H7 (cell line): ENCODE data around the gene DENND1A. TPM values are rescaled to one million over a fixed set of nuclear protein-coding genes. Genes with fewer than 3 reads are reported as not detected.
"Not testable (repeated sequence)": the region's sequence is repeated elsewhere in the genome, so short reads cannot be mapped to it uniquely, and the experiment has no call there.

Source experiments
- DNase-seq: peaks from one replicate; pipeline ENCODE4 v3.0.0; 2012
- H3K27me3 ChIP-seq: 2 replicates; pipeline ENCODE4 v1.6.0; 2011; ENCODE audit warnings: mild to moderate bottlenecking, low read length; ENCODE audit not compliant: control insufficient read depth, insufficient read depth
- H3K36me3 ChIP-seq: replicated peaks from 2 replicates; pipeline ENCODE4 v1.5.1; 2011; ENCODE audit warnings: low read length; ENCODE audit not compliant: control insufficient read depth, insufficient read depth
- H3K4me3 ChIP-seq: 2 replicates; pipeline ENCODE4 v1.5.1; 2011; ENCODE audit warnings: low read depth, mild to moderate bottlenecking, control low read depth, low read length, moderate library complexity; ENCODE audit not compliant: insufficient read depth
- total RNA-seq: library from RNA; depleted of rRNA; stranded (reverse); fragments of >200 nt; shearing (Covaris generic); gene quantifications from 2 replicates; pipeline ENCODE4 v1.2.3, GENCODE V29; 2014

The DENND1A gene
- total RNA-seq, 1 experiment from 2014 or later, result 10.9 TPM

DNA sequence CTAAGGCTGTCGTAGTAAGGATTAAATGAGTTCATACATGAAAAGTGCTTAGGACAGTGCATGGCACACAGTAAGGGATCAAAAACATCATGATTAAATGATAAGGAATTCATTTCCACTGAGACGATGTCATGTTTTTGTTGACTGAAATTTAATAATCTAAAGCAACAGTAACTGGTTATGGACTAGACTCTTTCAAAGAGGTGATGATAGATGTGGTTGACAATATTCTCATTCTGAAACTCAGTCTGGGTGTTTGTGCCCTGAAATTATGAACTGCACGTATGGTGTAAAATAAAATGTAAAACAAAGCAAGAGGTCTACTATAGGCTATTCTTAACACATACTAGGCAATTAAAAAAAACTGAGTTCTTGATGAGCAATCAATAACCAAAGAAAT is 280.0 kb downstream of the DENND1A start:
- DNase-seq, result no peak
- H3K4me3 ChIP-seq, result no peak overlapping the region
- H3K27me3 ChIP-seq, result no peaks in the 10 kb centered on the region
- no peaks in the 10 kb centered on the region for H3K36me3 ChIP-seq

DNA sequence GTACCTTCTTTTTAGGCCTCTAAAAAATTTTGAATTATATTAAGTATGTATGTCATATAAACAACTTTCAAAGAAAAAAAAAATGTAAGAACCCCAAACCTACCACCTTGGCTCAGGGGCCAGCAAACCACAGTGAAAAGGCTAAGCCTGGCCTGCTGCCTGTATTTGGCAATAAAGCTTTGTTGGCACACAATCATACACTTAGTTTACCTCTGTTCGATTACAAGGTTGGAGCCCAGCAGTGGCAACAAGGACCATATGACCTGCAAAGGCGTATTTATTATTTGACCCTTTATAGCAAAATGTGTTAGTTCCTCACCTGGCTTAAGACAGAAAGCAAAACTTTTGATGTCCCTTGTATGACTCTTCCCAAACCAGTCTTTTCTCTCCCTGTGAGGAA is 282.8 kb downstream of the DENND1A start:
- DNase-seq, result no peak

DNA sequence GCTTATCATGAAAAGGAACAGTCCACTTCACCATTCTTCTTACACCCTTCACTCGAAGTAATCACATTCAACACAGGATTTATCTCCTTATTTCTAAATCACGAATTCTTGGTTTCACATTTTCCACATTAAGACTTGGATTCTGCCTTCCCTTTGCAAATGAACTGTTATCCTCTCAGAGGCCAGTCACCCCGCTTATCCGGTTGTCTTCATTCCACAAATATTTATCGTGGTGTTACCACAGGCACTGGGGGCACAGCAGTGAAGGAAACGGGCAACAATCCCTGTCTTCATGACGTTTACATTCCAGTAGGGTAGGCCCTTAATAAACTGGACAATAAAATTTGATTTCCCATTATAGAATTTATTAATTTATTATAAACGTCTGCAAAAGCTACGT is 284.2 kb downstream of the DENND1A start:
- H3K27me3 ChIP-seq, result no peaks in the 10 kb centered on the region
- no peak overlapping the region for H3K4me3 ChIP-seq
- DNase-seq, result no peak
- H3K36me3 ChIP-seq, result no peaks in the 10 kb centered on the region

More for the DNA sequence above, 282.8 kb downstream of the DENND1A start:
- H3K4me3 ChIP-seq, result no peak overlapping the region
- no peaks in the 10 kb centered on the region for H3K36me3 ChIP-seq
- no peaks in the 10 kb centered on the region for H3K27me3 ChIP-seq

GRCh38 chr9:123645126-123645525 is 284.8 kb downstream of the DENND1A start:
- no peak for DNase-seq
- Histone ChIP-seq H3K27me3 (no peaks in the 10 kb centered on the region), H3K4me3 (no peak overlapping the region), H3K36me3 (no peaks in the 10 kb centered on the region)

DNA sequence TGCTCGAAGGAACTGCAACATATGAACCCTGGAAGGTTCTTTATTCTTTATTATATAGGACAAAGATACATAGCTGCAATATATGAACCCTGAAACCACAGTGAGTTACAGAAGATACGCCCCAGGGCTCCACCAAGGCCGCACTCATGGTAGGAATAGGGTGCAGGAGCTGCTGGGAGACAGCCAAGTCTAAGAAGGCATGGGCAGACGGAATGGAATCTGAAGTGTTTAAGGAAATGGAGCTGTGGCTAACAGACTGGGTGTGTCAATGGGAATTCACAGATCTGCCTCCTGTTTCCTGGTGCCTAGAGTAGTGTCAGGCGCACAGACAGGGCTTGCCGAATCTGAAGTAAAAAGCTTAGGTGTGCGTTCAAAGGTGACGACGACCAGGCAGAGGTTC is 286.4 kb downstream of the DENND1A start:
- Histone ChIP-seq H3K4me3 (no peak overlapping the region), H3K36me3 (no peaks in the 10 kb centered on the region), H3K27me3 (no peaks in the 10 kb centered on the region)
- DNase-seq, result no peak

DNA sequence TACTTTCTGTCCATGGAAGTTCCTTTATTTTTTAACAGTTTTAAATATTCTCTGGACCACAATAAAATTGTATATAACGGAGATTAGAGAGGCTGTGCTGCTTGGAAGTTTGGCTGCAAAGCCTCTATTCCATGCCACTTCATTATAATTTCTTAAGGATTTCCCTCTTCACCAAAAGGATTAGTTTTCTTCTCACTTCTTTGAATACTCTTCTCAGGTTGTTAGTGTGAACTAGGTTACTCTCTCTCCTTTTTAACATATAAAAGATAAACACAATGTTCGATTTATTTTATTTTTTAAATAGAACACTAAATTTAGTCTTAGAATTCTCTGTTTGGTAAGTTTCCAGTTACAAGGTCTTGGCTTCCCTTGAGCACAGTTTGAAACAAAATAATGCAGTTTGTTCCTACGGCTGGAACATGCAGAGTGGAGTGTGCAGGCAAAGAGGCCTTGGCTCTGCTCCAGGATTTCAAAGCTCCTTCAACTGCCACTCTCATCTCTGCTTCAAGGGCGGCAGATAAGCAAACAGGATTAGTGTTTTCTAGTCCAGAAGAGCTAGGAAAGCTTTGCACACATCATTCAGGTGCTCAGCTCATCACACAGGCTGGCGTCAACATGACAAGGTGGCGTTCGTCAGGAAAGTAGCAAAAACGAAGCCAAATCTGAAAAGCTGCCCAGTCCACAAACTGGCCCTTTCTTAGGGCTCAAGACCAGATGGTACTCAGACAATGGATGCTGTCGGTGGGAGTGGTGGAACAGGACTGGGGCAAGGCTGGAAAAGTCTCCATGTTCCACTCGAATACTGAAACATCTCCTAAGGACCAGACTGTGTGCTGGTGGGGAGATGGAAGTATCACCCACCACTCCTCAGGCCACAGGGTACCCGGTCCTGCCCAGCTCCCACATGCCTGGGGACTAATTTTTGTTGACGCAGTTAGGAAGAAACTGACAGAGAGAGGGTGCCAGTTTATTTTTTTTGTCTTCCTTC is 287.3 kb downstream of the DENND1A start:
- Histone ChIP-seq H3K36me3 (no peaks in the 10 kb centered on the region), H3K4me3 (no peak overlapping the region), H3K27me3 (no peaks in the 10 kb centered on the region)
- DNase-seq, result no peak

- no peak overlapping the region for H3K4me3 ChIP-seq
- H3K36me3 ChIP-seq, result no peaks in the 10 kb centered on the region
Measured at GRCh38 chr9:123640792-123641222, 289.1 kb downstream of the DENND1A start.

GRCh38 chr9:123639743-123640142 is 290.2 kb downstream of the DENND1A start:
- Histone ChIP-seq H3K27me3 (no peaks in the 10 kb centered on the region), H3K36me3 (no peaks in the 10 kb centered on the region), H3K4me3 (no peak overlapping the region)
- no peak for DNase-seq

More at GRCh38 chr9:123640792-123641222, 289.1 kb downstream of the DENND1A start:
- no peaks in the 10 kb centered on the region for H3K27me3 ChIP-seq
- no peak for DNase-seq

GRCh38 chr9:123637945-123638634 is 291.8 kb downstream of the DENND1A start:
- no peak overlapping the region for H3K4me3 ChIP-seq
- H3K27me3 ChIP-seq, result no peaks in the 10 kb centered on the region
- no peaks in the 10 kb centered on the region for H3K36me3 ChIP-seq
- no peak for DNase-seq

DNA sequence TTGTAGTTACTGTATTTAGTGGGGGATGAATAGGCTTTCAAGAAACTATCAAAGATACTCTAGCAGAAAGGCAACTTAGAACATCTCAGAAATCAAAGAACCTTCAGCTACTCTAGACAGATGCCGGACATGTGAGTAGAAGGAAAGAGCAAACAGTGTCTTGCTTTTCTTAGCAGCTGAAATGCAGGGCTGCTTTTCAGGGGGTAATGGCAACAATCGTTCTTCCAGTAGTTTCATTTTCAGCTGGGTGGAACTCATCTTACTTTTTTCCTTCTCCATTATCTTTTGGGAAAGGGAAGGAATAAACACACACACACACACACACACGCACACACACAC is 292.4 kb downstream of the DENND1A start:
- DNase-seq, result no peak
- Histone ChIP-seq H3K36me3 (no peaks in the 10 kb centered on the region), H3K4me3 (no peak overlapping the region), H3K27me3 (no peaks in the 10 kb centered on the region)

DNA sequence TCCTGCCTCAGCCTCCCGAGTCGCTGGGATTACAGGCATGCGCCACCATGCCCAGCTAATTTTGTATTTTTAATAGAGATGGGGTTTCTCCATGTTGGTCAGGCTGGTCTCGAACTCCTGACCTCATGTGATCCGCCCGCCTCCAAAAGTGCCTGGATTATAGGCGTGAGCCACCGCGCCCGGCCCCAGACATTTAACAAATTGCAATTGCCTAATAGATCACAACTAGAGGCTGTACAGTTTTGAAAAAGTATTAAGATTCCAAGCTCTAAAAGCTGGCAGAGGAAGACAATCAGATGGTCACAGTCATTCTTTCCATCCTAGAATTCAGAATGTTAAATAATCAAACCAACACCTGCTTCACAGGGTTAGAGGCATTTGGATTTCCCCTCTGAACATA is 293.1 kb downstream of the DENND1A start:
- DNase-seq, H3K27me3 ChIP-seq, H3K36me3 ChIP-seq, H3K4me3 ChIP-seq: not testable (repeated sequence)

DNA sequence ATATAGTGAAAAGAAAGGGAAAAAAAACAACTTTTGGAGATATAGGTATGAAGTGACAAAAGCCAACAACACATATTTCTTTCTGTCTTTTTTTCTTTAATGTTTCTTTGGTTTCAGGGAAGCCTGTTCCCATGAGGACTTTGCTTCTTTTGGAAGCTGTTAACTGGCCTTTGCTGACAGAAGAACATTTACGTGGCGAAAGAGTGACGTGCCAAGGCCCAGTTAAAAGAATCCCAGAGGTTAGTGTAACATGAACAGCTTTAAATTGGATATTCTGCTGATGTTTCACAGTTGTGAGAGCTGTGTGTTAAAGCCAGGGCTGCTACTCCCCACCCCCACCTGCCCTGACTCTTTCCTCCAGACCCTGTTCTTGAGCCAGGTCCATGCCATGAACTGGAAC is 298.1 kb downstream of the DENND1A start:
- no peak for DNase-seq
- Histone ChIP-seq H3K4me3 (no peak overlapping the region), H3K27me3 (no peaks in the 10 kb centered on the region), H3K36me3 (no peaks in the 10 kb centered on the region)

DNA sequence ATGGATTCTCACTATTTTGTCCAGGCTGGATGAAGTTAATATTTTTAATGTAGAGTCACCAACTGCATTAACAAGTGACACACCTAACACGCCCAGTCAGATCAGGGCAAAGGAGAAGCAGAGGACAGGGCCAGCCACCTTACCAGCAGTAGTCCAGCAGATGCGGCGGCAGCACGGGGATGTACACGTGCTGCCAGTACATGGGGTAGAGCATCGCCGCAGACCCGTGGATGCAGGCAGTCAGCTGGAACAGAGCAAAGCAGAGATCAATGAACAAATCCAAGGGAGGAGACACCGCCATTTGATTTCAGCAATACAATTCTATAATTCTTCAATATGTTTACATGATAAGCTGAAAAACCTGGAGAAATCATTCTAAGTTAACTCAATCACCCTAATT is 299.7 kb downstream of the DENND1A start:
- DNase-seq, result no peak
- Histone ChIP-seq H3K27me3 (no peaks in the 10 kb centered on the region), H3K36me3 (no peaks in the 10 kb centered on the region), H3K4me3 (no peak overlapping the region)

- Histone ChIP-seq H3K4me3 (no peak overlapping the region), H3K27me3 (no peaks in the 10 kb centered on the region), H3K36me3 (no peaks in the 10 kb centered on the region)
- DNase-seq, result no peak
Measured at GRCh38 chr9:123629531-123629930, 300.4 kb downstream of the DENND1A start.

DNA sequence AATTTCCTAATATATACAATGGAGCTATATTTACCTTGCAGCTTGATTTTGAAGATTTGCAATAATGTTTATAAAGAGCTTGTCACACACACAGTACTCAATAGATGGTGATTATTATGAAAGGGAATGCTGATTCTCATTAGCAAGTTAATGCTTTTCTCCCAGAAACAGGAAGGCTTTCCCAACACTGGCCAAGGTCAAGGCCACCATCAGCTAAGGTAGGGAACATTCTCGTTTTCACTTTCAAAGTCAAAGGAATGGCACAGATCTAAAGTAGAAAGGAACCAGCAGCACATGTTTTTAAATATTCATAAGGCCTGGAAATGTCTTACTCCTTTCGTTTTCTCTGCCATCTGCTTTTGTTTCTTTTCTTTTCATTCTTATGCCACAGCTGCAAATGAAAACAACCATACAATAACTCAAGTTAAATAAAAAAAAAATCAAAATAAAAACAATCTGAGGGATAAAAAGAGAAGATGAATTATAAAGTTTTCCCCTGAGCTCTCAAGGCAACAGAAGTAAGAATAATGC is 307.1 kb downstream of the DENND1A start:
- no peaks in the 10 kb centered on the region for H3K36me3 ChIP-seq
- DNase-seq, result no peak
- no peaks in the 10 kb centered on the region; the same call in 1 of the 2 replicates for H3K27me3 ChIP-seq
- H3K4me3 ChIP-seq, result no peak overlapping the region
